Measurements from ENCODE around the gene NDOR1.
A peak's percentile ranks its signal among the peaks of the same experiment; 100 is the strongest.

The NDOR1 gene

GRCh38 chr9:137221506-137222111 lies 16.1 kb downstream of the NDOR1 start:
- DNase-seq, result no peak

- DNase-seq, result no peak
Measured at GRCh38 chr9:137222190-137223077, 16.9 kb downstream of the NDOR1 start, which contains the start of gene RNF208. RNF208 (minus strand) TSS chr9:137222240; CDS start chr9:137221212, 1,028 bp downstream.

GRCh38 chr9:137223078-137223970 lies 17.8 kb downstream of the NDOR1 start:
- DNase-seq, result peak; percentile 95

- DNase-seq, result no peak
Measured at GRCh38 chr9:137224830-137225694, 19.6 kb downstream of the NDOR1 start, which contains the start of gene CYSRT1. CYSRT1 (plus strand) TSS chr9:137225174; CDS start chr9:137225622, 448 bp downstream.

- no peak for DNase-seq
Measured at GRCh38 chr9:137225699-137226331, 20.3 kb downstream of the NDOR1 start.

GRCh38 chr9:137226338-137227053 lies 21.0 kb downstream of the NDOR1 start:
- DNase-seq, result no peak

GRCh38 chr9:137227054-137227852 lies 21.8 kb downstream of the NDOR1 start, which contains the start of gene RNF224:
RNF224 (plus strand) TSS chr9:137227502; CDS start chr9:137228336, 834 bp downstream.
- peak; percentile 67 to 68 for DNase-seq

- DNase-seq, result no peak
Measured at GRCh38 chr9:137227853-137228505, 22.5 kb downstream of the NDOR1 start.

- DNase-seq, result no peak
Measured at GRCh38 chr9:137228506-137228967, 23.0 kb downstream of the NDOR1 start.

- DNase-seq, result no peak
Measured at GRCh38 chr9:137228968-137229896, 23.7 kb downstream of the NDOR1 start.

GRCh38 chr9:137229903-137230704 lies 24.6 kb downstream of the NDOR1 start:
- DNase-seq, result no peak

- no peak for DNase-seq
Measured at GRCh38 chr9:137230705-137231371, 25.3 kb downstream of the NDOR1 start, which contains the start of gene SLC34A3. SLC34A3 (plus strand) TSS chr9:137230901; CDS start chr9:137231703, 802 bp downstream.

- DNase-seq, result no peak
Measured at GRCh38 chr9:137231372-137232039, 26.0 kb downstream of the NDOR1 start.

GRCh38 chr9:137232101-137232500 lies 26.6 kb downstream of the NDOR1 start:
- DNase-seq, result no peak

GRCh38 chr9:137232510-137232909 lies 27.0 kb downstream of the NDOR1 start:
- DNase-seq, result no peak
